Esophagus muscularis mucosa (tissue), 4 donors: ENCODE data around the gene BASP1. TPM values are rescaled to one million over a fixed set of nuclear protein-coding genes. Genes with fewer than 3 reads are reported as not detected.

Source experiments
- DNase-seq: peaks from one replicate; pipeline ENCODE4 v3.0.0-alpha.2; 2017; ENCODE audit errors: extremely low spot score
- H3K27ac ChIP-seq, 4 donors: fragments of 200-600 bp; sonication (generic); replicated peaks in 1 of 4; 1 replicate in 3 of 4; 2 replicates in 1 of 4; pipeline ENCODE4 v1.5.1; 2016 to 2019; ENCODE audit warnings: mild to moderate bottlenecking in 1 of 4
- H3K27me3 ChIP-seq, 4 donors: fragments of 200-600 bp; sonication (generic); one replicate each; pipeline versions ENCODE4 v1.5.1 to v1.6.0; 2016 to 2019
- H3K36me3 ChIP-seq, 4 donors: fragments of 200-600 bp; sonication (generic); one replicate each; pipeline ENCODE4 v1.5.1; 2016 to 2019
- H3K4me1 ChIP-seq, 4 donors: fragments of 200-600 bp; sonication (generic); one replicate each; pipeline ENCODE4 v1.5.1; 2016 to 2019
- H3K4me3 ChIP-seq, 4 donors: fragments of 200-600 bp; sonication (generic); 1 replicate in 2 of 4; 2 replicates in 2 of 4; pipeline ENCODE4 v1.5.1; 2016 to 2019; ENCODE audit warnings: mild to moderate bottlenecking in 4 of 4, moderate library complexity in 1 of 4
- H3K9me3 ChIP-seq, 4 donors: fragments of 200-600 bp; sonication (generic); 1 replicate in 3 of 4; 2 replicates in 1 of 4; pipeline ENCODE4 v1.5.1; 2016 to 2019
- EP300 ChIP-seq: sonication (generic); formaldehyde crosslinking; IDR thresholded peaks from one replicate; pipeline ENCODE4 v1.6.1; 2017; ENCODE audit warnings: antibody characterized with exemption
- POLR2A ChIP-seq: fragments of 450-650 bp; IDR thresholded peaks from one replicate; pipeline ENCODE4 v1.6.1; 2017; ENCODE audit warnings: antibody characterized with exemption, moderate library complexity, mild to moderate bottlenecking, low read depth
- POLR2AphosphoS5 ChIP-seq, 2 donors: sonication (generic); formaldehyde crosslinking; IDR thresholded peaks; one replicate each; pipeline ENCODE4 v1.6.1; 2017; ENCODE audit warnings: antibody characterized with exemption in 2 of 2
- WGBS: methylation state at CpG from one replicate; pipeline ENCODE4 v1.1.5; 2018; 5-methylcytosine and 5-hydroxymethylcytosine counted together
- intact Hi-C: fragments of 100-400 bp; cut with DNase I; formaldehyde crosslinking; loops from one replicate; pipeline ENCODE4 v1.15.1; 2023
- total RNA-seq, 4 donors: library from RNA; depleted of rRNA; stranded (reverse); fragments of >200 nt; gene quantifications; one replicate each; pipeline versions ENCODE4 v1.1.0 to v1.2.1, GENCODE V29; 2016
- TF ChIP-seq, protein P1 (sequence below), 3 experiments: fragments of 200-600 bp in 2 of 3; fragments of 450-650 bp in 1 of 3; sonication (generic) in 2 of 3; IDR thresholded peaks; one replicate each; pipeline ENCODE4 v1.5.1; 2017 to 2019; ENCODE audit warnings: antibody characterized with exemption in 3 of 3, mild to moderate bottlenecking in 2 of 3, moderate library complexity in 1 of 3

The BASP1 gene
- total RNA-seq, 4 donors from 2014 or later = 5.4 to 19.7 (median 6.6) TPM

- Histone ChIP-seq H3K9me3 (no peaks in the 10 kb centered on the region), H3K27me3 (peaks cover 0 to 4% (median 0%) of the 10 kb centered on the region in 4 donors), H3K36me3 (no peaks in the 10 kb centered on the region), H3K4me3 (no peak overlapping the region), H3K27ac (no peak overlapping the region), H3K4me1 (no peaks in the 10 kb centered on the region)
- TF ChIP-seq POLR2A = no peak
- TF ChIP-seq EP300 = no peak
- TF ChIP-seq, protein P1, sequence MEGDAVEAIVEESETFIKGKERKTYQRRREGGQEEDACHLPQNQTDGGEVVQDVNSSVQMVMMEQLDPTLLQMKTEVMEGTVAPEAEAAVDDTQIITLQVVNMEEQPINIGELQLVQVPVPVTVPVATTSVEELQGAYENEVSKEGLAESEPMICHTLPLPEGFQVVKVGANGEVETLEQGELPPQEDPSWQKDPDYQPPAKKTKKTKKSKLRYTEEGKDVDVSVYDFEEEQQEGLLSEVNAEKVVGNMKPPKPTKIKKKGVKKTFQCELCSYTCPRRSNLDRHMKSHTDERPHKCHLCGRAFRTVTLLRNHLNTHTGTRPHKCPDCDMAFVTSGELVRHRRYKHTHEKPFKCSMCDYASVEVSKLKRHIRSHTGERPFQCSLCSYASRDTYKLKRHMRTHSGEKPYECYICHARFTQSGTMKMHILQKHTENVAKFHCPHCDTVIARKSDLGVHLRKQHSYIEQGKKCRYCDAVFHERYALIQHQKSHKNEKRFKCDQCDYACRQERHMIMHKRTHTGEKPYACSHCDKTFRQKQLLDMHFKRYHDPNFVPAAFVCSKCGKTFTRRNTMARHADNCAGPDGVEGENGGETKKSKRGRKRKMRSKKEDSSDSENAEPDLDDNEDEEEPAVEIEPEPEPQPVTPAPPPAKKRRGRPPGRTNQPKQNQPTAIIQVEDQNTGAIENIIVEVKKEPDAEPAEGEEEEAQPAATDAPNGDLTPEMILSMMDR (IDR thresholded peaks at IDR 0.05) = no peak
- no peak for TF ChIP-seq POLR2AphosphoS5 (IDR thresholded peaks at IDR 0.05)
- WGBS = 93% methylated on average over 9 of the region's 9 CpGs
- intact Hi-C loops = no loop called here
- no peak for DNase-seq
Observed at GRCh38 chr5:17232405-17232804, 15.0 kb downstream of the BASP1 start.

DNA sequence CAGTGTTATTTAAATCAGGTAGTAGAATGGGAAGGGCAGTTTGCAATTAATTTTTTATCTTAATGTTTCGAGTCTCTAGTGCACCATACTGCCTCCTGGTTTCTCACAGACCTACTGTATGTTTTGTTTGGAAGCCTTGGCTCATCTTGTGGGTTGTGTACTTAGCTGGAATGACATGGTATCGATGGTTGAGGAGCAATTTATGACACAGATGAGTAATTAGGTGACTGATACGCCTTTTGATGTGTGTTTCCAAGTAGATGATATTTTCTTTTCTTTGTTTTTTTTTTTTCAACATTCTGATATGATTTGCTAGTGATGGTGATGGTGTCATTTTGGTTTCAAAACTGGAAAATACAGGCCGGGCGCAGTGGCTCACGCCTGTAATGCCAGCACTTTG, 16.1 kb downstream of the BASP1 start:
- no peak overlapping the region for H3K4me3 ChIP-seq
- WGBS = 92% methylated on average over 6 of the region's 6 CpGs
- H3K27me3 ChIP-seq = no peaks in the 10 kb centered on the region
- TF ChIP-seq, protein P1 (IDR thresholded peaks at IDR 0.05) = no peak
- TF ChIP-seq EP300 (no peak), POLR2A (no peak), POLR2AphosphoS5 (IDR thresholded peaks at IDR 0.05) (no peak)
- intact Hi-C loops = no loop called here
- H3K4me1 ChIP-seq = no peaks in the 10 kb centered on the region
- no peaks in the 10 kb centered on the region for H3K9me3 ChIP-seq
- no peak overlapping the region for H3K27ac ChIP-seq
- no peaks in the 10 kb centered on the region for H3K36me3 ChIP-seq
- no peak for DNase-seq

- Histone ChIP-seq H3K27ac (no peak overlapping the region), H3K4me3 (no peak overlapping the region), H3K27me3 (no peaks in the 10 kb centered on the region), H3K4me1 (no peaks in the 10 kb centered on the region), H3K9me3 (no peaks in the 10 kb centered on the region), H3K36me3 (no peaks in the 10 kb centered on the region)
- TF ChIP-seq, protein P1 (IDR thresholded peaks at IDR 0.05) = no peak
- no peak for DNase-seq
- WGBS = 92% methylated on average over 5 of the region's 5 CpGs
- intact Hi-C loops = no loop called here
Observed at GRCh38 chr5:17234374-17234773, 16.9 kb downstream of the BASP1 start.

DNA sequence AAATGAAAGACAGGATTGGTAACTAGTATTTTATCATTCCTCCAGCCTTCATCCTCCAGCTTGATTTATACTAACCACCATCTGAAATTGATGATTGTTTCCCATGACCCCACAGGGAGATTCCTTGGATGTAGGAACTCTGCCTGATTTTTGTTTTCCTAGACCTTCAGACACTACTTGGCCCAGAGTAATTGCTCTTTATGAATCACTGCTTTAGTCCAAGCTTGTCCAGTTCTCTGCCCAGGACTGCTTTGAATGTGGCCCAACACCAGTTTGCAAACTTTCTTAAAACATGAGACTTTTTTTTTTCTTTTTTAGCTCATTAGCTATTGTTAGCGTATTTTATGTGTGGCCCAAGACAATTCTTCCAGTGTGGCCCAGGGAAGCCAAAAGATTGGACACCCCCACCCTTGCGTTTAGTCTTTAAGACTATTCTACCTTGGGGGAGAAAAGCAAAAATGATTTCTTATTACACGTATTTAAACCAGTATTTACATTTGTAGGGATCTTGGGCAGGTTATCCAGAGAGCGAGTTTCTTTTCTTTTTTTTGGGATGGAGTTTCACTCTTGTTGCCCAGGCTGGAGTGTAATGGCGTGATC, 18.4 kb downstream of the BASP1 start:
- Histone ChIP-seq H3K27ac (no peak overlapping the region), H3K9me3 (no peaks in the 10 kb centered on the region), H3K4me3 (no peak overlapping the region), H3K27me3 (no peaks in the 10 kb centered on the region), H3K36me3 (no peaks in the 10 kb centered on the region), H3K4me1 (no peaks in the 10 kb centered on the region)
- no peak for TF ChIP-seq POLR2A
- TF ChIP-seq, protein P1 (IDR thresholded peaks at IDR 0.05) = no peak
- no peak for TF ChIP-seq EP300
- DNase-seq = no peak
- 95% methylated on average over 5 of the region's 5 CpGs for WGBS
- intact Hi-C loops = no loop called here

- Histone ChIP-seq H3K36me3 (no peaks in the 10 kb centered on the region), H3K27me3 (no peaks in the 10 kb centered on the region), H3K9me3 (no peaks in the 10 kb centered on the region), H3K4me3 (no peak overlapping the region), H3K4me1 (no peaks in the 10 kb centered on the region), H3K27ac (no peak overlapping the region)
- TF ChIP-seq, protein P1 (IDR thresholded peaks at IDR 0.05) = no peak
- TF ChIP-seq EP300 = no peak
- no peak for TF ChIP-seq POLR2AphosphoS5 (IDR thresholded peaks at IDR 0.05)
- TF ChIP-seq POLR2A = no peak
- DNase-seq = no peak
- 54% methylated on average over 6 of the region's 6 CpGs for WGBS
- intact Hi-C loops = no loop called here
Observed at GRCh38 chr5:17238521-17239041, 21.1 kb downstream of the BASP1 start.
